CD4-positive, alpha-beta T cell (primary cell): ENCODE results near the gene HRH3. TPM values are rescaled to one million over a fixed set of nuclear protein-coding genes. Genes with fewer than 3 reads are reported as not detected.

Source experiments
- ATAC-seq: fragments of 200-7000 bp; cut with Tn5 transposase; one replicate; pipeline ENCODE4 v1.10.0; 2022; ENCODE audit warnings: mild to moderate bottlenecking; ENCODE audit not compliant: poor library complexity
- CTCF ChIA-PET: fragments of 350-600 bp; sonication (Branson Sonifier 250); formaldehyde crosslinking; loops from one replicate; lab custom pipeline; 2021; ENCODE audit warnings: antibody characterized with exemption, inconsistent platforms; lab: Charles Lee
- POLR2A ChIA-PET: fragments of 350-600 bp; sonication (Branson Sonifier 250); formaldehyde crosslinking; loops from one replicate; lab custom pipeline; 2021; ENCODE audit warnings: antibody characterized with exemption, inconsistent platforms; lab: Charles Lee
- DNase-seq, 14 experiments: peaks; one replicate each; pipeline ENCODE4 v3.0.0-alpha.2; 2013 to 2020; ENCODE audit warnings: mixed read lengths in 2 of 14
- H3K27ac ChIP-seq, 2 donors: one replicate each; pipeline versions ENCODE4 v1.5.1 to v1.7.0; 2013; ENCODE audit warnings: low read length in 2 of 2, low read depth in 1 of 2, mild to moderate bottlenecking in 1 of 2
- H3K27me3 ChIP-seq, 2 experiments: 1 replicate in 1 of 2; 2 replicates in 1 of 2; pipeline versions ENCODE4 v1.6.1 to v1.7.0; 2013; ENCODE audit warnings: low read length in 2 of 2, control low read depth in 1 of 2, mild to moderate bottlenecking in 1 of 2, moderate library complexity in 1 of 2; ENCODE audit not compliant: insufficient read depth in 2 of 2, control insufficient read depth in 1 of 2
- H3K36me3 ChIP-seq: one replicate; pipeline ENCODE4 v1.6.1; 2013; ENCODE audit warnings: low read length, control low read depth; ENCODE audit not compliant: insufficient read depth
- H3K4me1 ChIP-seq: one replicate; pipeline ENCODE4 v1.6.1; 2013; ENCODE audit warnings: low read length, control low read depth; ENCODE audit not compliant: insufficient read depth
- H3K4me3 ChIP-seq: one replicate; pipeline ENCODE4 v1.5.1; 2013; ENCODE audit warnings: mild to moderate bottlenecking, low read length, moderate library complexity
- H3K9me3 ChIP-seq, 2 experiments: 1 replicate in 1 of 2; 2 replicates in 1 of 2; pipeline versions ENCODE4 v1.6.1 to v1.7.0; 2013; ENCODE audit warnings: low read length in 2 of 2, mild to moderate bottlenecking in 2 of 2, control low read depth in 1 of 2, moderate library complexity in 1 of 2; ENCODE audit not compliant: control insufficient read depth in 1 of 2, insufficient read depth in 1 of 2
- H3K27ac Mint-ChIP-seq: one replicate; pipeline ENCODE4 v1.8.0; 2020; ENCODE audit warnings: mixed read lengths
- H3K27me3 Mint-ChIP-seq: one replicate; pipeline ENCODE4 v1.8.0; 2021; ENCODE audit warnings: mixed read lengths
- H3K36me3 Mint-ChIP-seq: one replicate; pipeline ENCODE4 v1.8.0; 2021; ENCODE audit warnings: low read depth, mixed read lengths
- H3K4me1 Mint-ChIP-seq: one replicate; pipeline ENCODE4 v1.8.0; 2021; ENCODE audit warnings: low read depth, mixed read lengths
- H3K4me3 Mint-ChIP-seq: one replicate; pipeline ENCODE4 v1.8.0; 2020; ENCODE audit warnings: mild to moderate bottlenecking, mixed read lengths
- H3K9me3 Mint-ChIP-seq: one replicate; pipeline ENCODE4 v1.8.0; 2020; ENCODE audit warnings: mixed read lengths
- CTCF ChIP-seq: fragments of 200-600 bp; IDR thresholded peaks from one replicate; pipeline ENCODE4 v1.8.0; 2022; ENCODE audit warnings: antibody characterized with exemption, mild to moderate bottlenecking
- intact Hi-C, 2 experiments: fragments of 100-400 bp; cut with DNase I in 1 of 2; cut with micrococcal nuclease in 1 of 2; formaldehyde crosslinking; loops; one replicate each; pipeline versions ENCODE4 v1.15.1 to v1.9.0; 2023 to 2025; cut with DNase I, micrococcal nuclease
- total RNA-seq, 174 experiments: library from RNA in 2 of 174; stranded (reverse) in 2 of 174; gene quantifications; one replicate each; pipeline ENCODE4 v1.2.3 and lab custom pipeline; 2021 to 2026

HRH3 gene
- total RNA-seq, 2 experiments from 2014 or later, result not detected

GRCh38 chr20:62252342-62252966 is 32.4 kb upstream of the HRH3 start:
- Histone ChIP-seq H3K4me1 (peaks cover 11% of the 10 kb centered on the region), H3K27ac (no peak overlapping the region), H3K4me3 (no peak overlapping the region), H3K36me3 (peaks cover 23% of the 10 kb centered on the region), H3K27me3 (no peaks in the 10 kb centered on the region), H3K9me3 (peaks cover 0 to 4% of the 10 kb centered on the region in 2 experiments)
- ChIA-PET CTCF (no interaction called here), POLR2A (no interaction called here)
- Mint-ChIP-seq H3K4me1 (peaks cover 18% of the 10 kb centered on the region), H3K27me3 (no peaks in the 10 kb centered on the region), H3K36me3 (peaks cover 30% of the 10 kb centered on the region), H3K27ac (no peak overlapping the region), H3K4me3 (no peak overlapping the region), H3K9me3 (no peaks in the 10 kb centered on the region)
- intact Hi-C loops, result no loop called here
- TF ChIP-seq CTCF, result no peak
- ATAC-seq (no peak), DNase-seq (no peak)

GRCh38 chr20:62248890-62249560 is 28.9 kb upstream of the HRH3 start:
- ATAC-seq (no peak), DNase-seq (no peak)
- no peak overlapping the region for H3K4me3 Mint-ChIP-seq
- ChIA-PET POLR2A (no interaction called here), CTCF (no interaction called here)
- Histone ChIP-seq H3K4me1 (peaks cover 30% of the 10 kb centered on the region), H3K27me3 (no peaks in the 10 kb centered on the region), H3K9me3 (peaks cover 0 to 4% of the 10 kb centered on the region in 2 experiments), H3K4me3 (no peak overlapping the region), H3K27ac (no peak overlapping the region), H3K36me3 (peaks cover 24% of the 10 kb centered on the region)
- no peak overlapping the region for H3K27ac Mint-ChIP-seq
- H3K36me3 Mint-ChIP-seq, result peaks cover 20% of the 10 kb centered on the region
- no peak for TF ChIP-seq CTCF
- H3K9me3 Mint-ChIP-seq, result no peaks in the 10 kb centered on the region
- H3K27me3 Mint-ChIP-seq, result no peaks in the 10 kb centered on the region
- intact Hi-C loops, result no loop called here
- H3K4me1 Mint-ChIP-seq, result peaks cover 30% of the 10 kb centered on the region

- no peaks in the 10 kb centered on the region for H3K9me3 ChIP-seq
- Mint-ChIP-seq H3K9me3 (no peaks in the 10 kb centered on the region), H3K4me1 (peaks cover 30% of the 10 kb centered on the region), H3K27me3 (no peaks in the 10 kb centered on the region), H3K36me3 (peaks cover 16% of the 10 kb centered on the region), H3K4me3 (no peak overlapping the region), H3K27ac (no peak overlapping the region)
- TF ChIP-seq CTCF, result no peak
- intact Hi-C loops, result no loop called here
- peaks cover 23% of the 10 kb centered on the region for H3K4me1 ChIP-seq
- no peak overlapping the region for H3K4me3 ChIP-seq
- H3K27ac ChIP-seq, result no peak overlapping the region
- no peak for DNase-seq
- ChIA-PET CTCF (no interaction called here), POLR2A (interaction anchor here (1.4 kb wide), 1 partner anchor 10 kb away, joined by 3 read pairs; no protein-coding TSS in a partner anchor)
- no peak for ATAC-seq
- H3K36me3 ChIP-seq, result peaks cover 23% of the 10 kb centered on the region
- H3K27me3 ChIP-seq, result no peaks in the 10 kb centered on the region
Observed at GRCh38 chr20:62246872-62247652, 27.0 kb upstream of the HRH3 start.
